Measurements from ENCODE around the gene BLOC1S3. TPM values are rescaled to one million over a fixed set of nuclear protein-coding genes. Genes with fewer than 3 reads are reported as not detected.
A peak's percentile ranks its signal among the peaks of the same experiment; 100 is the strongest.

BLOC1S3 gene
- total and polyA plus RNA-seq, 2 of the 13 experiments (the other 11 are each of a cell fraction or from before 2014, with no cell fraction given), result 4.3 to 4.8 TPM

DNA sequence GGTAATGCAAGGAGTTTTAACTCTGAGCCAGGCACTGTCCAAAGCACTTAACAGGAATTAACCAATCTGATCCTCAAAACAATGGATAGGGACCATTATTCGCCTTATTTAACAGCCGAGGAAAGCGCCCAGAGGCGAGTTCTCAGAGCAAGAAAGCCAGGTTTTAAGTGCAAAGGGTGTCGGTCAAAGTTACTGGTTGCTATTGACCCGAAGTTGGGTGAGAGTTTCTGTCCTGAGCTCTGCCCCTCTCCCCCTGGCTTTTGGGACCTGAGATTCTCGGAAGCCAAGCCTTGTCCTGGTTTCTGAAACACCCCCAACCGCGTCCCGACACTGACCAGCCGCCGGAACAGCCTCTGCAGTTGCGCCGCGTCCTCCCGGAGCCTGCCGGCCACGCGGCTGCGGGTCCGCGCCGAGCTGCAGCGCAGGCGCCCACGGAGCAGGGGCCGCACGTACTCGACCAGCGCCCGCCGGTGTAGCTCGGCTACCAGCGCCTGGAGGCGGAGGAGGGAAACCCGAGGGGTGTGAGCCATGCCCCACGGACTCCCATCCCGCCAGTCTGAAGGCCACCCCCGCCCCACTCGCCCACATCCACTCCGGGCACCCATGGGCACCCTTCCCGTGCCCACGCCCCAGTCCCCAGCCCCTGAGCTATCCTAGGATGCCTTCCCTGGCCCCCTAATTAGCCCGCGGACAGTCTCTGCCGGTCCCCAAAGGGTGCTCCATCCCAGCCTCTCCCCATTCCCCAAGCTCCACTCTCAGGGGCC is 38.8 kb downstream of the BLOC1S3 start:
- peak overlapping the region; percentile 45; the same call in 1 of the 2 replicates for H3K4me2 ChIP-seq (ENCODE audit: low read depth, low read length)
- WGBS (ENCODE audit: low lambda C conversion rate), result 63% methylated on average over 8 of the region's 46 CpGs
- intact Hi-C loops (cut with micrococcal nuclease; ENCODE audit: unreplicated experiment), result no loop called here
- H3K9me3 ChIP-seq (ENCODE audit: low read length), result no peaks in the 10 kb centered on the region
- H3K4me1 ChIP-seq (ENCODE audit: insufficient read depth, low read length), result 0 out of 2 replicates have a peak, but pooled peaks cover 8% of the 10 kb centered on the region
- no peaks in the 10 kb centered on the region for H3K36me3 ChIP-seq (replicated peaks in 1 of 2; ENCODE audit: control insufficient read depth in 1 of 2, insufficient read depth in 2 of 2, low read length in 2 of 2)
- CTCF ChIA-PET (ENCODE audit: low intra/inter-chr PET ratio, low total read pairs), result no interaction called here
- peaks cover 15 to 64% of the 10 kb centered on the region in 2 experiments for H3K27me3 ChIP-seq (ENCODE audit: control insufficient read depth in 1 of 2, insufficient read depth in 2 of 2, low read length in 2 of 2)
- ATAC-seq, result peak; percentile 28
- no peak overlapping the region for H3K27ac ChIP-seq (ENCODE audit: extremely low read length, insufficient read depth, low read length)
- no peaks in the 10 kb centered on the region for H4K20me1 ChIP-seq (ENCODE audit: insufficient read depth, low read length)
- peak overlapping the region in 1 of 3 experiments; percentile 10; a peak in 1 of 6 replicates for H3K4me3 ChIP-seq (replicated peaks in 1 of 3; ENCODE audit: insufficient read depth in 1 of 3, low read depth in 2 of 3, low read length in 3 of 3)
- DNase-seq (ENCODE audit: low spot score), result no peak
- H2AFZ ChIP-seq (ENCODE audit: low read length), result no peak overlapping the region
- FAIRE-seq, result no peak
- no peaks in the 10 kb centered on the region for H3K79me2 ChIP-seq (ENCODE audit: insufficient read depth, low read length)
- in situ Hi-C loops (cut with HindIII; ENCODE audit: extremely low pct_ligation_motif_present, low pct_unique_long_range_greater_than_20kb), result no loop called here
- POLR2A ChIA-PET, result no interaction called here
- BruUV-seq (replicated peaks), result no TSS peak
- no peak overlapping the region for H3K9ac ChIP-seq (ENCODE audit: insufficient read depth, low read depth, low read length)
- TF ChIP-seq PRDM4 (CRISPR knock-in tag; IDR thresholded peaks at IDR 0.05; ENCODE audit: borderline replicate concordance) (no peak), ZNF567 (CRISPR knock-in tag; IDR thresholded peaks at IDR 0.05; ENCODE audit: borderline replicate concordance) (no peak), BRD4 (CRISPR knock-in tag; IDR thresholded peaks at IDR 0.05) (no peak), BCL3 (CRISPR knock-in tag; IDR thresholded peaks at IDR 0.05) (0 out of 2 replicates have a peak, but pooled peaks have one; percentile 34), EP300 (IDR thresholded peaks at IDR 0.05; ENCODE audit: low read depth in 2 of 2, low read length in 2 of 2) (no peak), EP300 (CRISPR knock-in tag; IDR thresholded peaks at IDR 0.05; ENCODE audit: borderline replicate concordance) (no peak), IKZF1 (IDR thresholded peaks at IDR 0.05) (no peak)
- TF ChIP-seq, protein P1, sequence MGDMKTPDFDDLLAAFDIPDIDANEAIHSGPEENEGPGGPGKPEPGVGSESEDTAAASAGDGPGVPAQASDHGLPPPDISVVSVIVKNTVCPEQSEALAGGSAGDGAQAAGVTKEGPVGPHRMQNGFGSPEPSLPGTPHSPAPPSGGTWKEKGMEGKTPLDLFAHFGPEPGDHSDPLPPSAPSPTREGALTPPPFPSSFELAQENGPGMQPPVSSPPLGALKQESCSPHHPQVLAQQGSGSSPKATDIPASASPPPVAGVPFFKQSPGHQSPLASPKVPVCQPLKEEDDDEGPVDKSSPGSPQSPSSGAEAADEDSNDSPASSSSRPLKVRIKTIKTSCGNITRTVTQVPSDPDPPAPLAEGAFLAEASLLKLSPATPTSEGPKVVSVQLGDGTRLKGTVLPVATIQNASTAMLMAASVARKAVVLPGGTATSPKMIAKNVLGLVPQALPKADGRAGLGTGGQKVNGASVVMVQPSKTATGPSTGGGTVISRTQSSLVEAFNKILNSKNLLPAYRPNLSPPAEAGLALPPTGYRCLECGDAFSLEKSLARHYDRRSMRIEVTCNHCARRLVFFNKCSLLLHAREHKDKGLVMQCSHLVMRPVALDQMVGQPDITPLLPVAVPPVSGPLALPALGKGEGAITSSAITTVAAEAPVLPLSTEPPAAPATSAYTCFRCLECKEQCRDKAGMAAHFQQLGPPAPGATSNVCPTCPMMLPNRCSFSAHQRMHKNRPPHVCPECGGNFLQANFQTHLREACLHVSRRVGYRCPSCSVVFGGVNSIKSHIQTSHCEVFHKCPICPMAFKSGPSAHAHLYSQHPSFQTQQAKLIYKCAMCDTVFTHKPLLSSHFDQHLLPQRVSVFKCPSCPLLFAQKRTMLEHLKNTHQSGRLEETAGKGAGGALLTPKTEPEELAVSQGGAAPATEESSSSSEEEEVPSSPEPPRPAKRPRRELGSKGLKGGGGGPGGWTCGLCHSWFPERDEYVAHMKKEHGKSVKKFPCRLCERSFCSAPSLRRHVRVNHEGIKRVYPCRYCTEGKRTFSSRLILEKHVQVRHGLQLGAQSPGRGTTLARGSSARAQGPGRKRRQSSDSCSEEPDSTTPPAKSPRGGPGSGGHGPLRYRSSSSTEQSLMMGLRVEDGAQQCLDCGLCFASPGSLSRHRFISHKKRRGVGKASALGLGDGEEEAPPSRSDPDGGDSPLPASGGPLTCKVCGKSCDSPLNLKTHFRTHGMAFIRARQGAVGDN (CRISPR knock-in tag; IDR thresholded peaks at IDR 0.05), result peak; percentile 38; the same call in 1 of the 2 replicates
- TF ChIP-seq, protein P2, sequence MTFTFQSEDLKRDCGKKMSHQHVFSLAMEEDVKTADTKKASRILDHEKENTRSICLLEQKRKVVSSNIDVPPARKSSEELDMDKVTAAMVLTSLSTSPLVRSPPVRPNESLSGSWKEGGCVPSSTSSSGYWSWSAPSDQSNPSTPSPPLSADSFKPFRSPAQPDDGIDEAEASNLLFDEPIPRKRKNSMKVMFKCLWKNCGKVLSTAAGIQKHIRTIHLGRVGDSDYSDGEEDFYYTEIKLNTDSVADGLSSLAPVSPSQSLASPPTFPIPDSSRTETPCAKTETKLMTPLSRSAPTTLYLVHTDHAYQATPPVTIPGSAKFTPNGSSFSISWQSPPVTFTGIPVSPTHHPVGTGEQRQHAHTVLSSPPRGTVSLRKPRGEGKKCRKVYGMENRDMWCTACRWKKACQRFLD (CRISPR knock-in tag; IDR thresholded peaks at IDR 0.05; ENCODE audit: borderline replicate concordance), result no peak
- TF ChIP-seq, protein P3, sequence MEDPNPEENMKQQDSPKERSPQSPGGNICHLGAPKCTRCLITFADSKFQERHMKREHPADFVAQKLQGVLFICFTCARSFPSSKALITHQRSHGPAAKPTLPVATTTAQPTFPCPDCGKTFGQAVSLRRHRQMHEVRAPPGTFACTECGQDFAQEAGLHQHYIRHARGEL (CRISPR knock-in tag; IDR thresholded peaks at IDR 0.05), result no peak

All from HepG2 (cell line).